Urinary bladder (tissue), 4 donors: ENCODE data around the gene MIOS. TPM values are rescaled to one million over a fixed set of nuclear protein-coding genes. Genes with fewer than 3 reads are reported as not detected.

ENCODE experiments used
- DNase-seq: peaks from one replicate; pipeline ENCODE4 v3.0.0-alpha.2; 2015; ENCODE audit errors: extremely low spot score
- H3K27ac ChIP-seq: one replicate; pipeline ENCODE4 v1.5.1; 2013; ENCODE audit warnings: low read depth, mild to moderate bottlenecking, moderate library complexity
- H3K36me3 ChIP-seq: one replicate; pipeline ENCODE4 v1.6.1; 2013; ENCODE audit warnings: mild to moderate bottlenecking, moderate library complexity; ENCODE audit not compliant: insufficient read depth
- H3K4me1 ChIP-seq: one replicate; pipeline ENCODE4 v1.6.1; 2013; ENCODE audit warnings: mild to moderate bottlenecking, moderate library complexity; ENCODE audit not compliant: insufficient read depth
- H3K4me3 ChIP-seq: one replicate; pipeline ENCODE4 v1.5.1; 2013; ENCODE audit warnings: low read depth, low read length
- WGBS: extraction: QIAGEN DNeasy Blood & Tissue Kit; methylation state at CpG from one replicate; pipeline ENCODE4 v1.1.7; 2013; 5-methylcytosine and 5-hydroxymethylcytosine counted together
- polyA plus RNA-seq: library from polyadenylated mRNA; stranded (reverse); fragments of 200-250 nt; gene quantifications from one replicate; pipeline ENCODE4 v1.2.3, GENCODE V29; 2013
- total RNA-seq: library from RNA; depleted of rRNA; stranded (reverse); fragments of >200 nt; gene quantifications from one replicate; pipeline ENCODE4 v1.2.3, GENCODE V29; 2014
- donor health status: healthy with polysubstance abuse.
- donor health status: healthy.

Gene MIOS
- total and polyA plus RNA-seq, 2 donors = 18.0 to 66.3 TPM

- Histone ChIP-seq H3K4me1 (no peaks in the 10 kb centered on the region), H3K36me3 (no peaks in the 10 kb centered on the region), H3K4me3 (no peak overlapping the region), H3K27ac (no peak overlapping the region)
- WGBS = 94% methylated on average over 1 of the region's 1 CpG
- DNase-seq = no peak
These were observed 53.6 kb downstream of the MIOS start for GRCh38 chr7:7620236-7620635.

DNA sequence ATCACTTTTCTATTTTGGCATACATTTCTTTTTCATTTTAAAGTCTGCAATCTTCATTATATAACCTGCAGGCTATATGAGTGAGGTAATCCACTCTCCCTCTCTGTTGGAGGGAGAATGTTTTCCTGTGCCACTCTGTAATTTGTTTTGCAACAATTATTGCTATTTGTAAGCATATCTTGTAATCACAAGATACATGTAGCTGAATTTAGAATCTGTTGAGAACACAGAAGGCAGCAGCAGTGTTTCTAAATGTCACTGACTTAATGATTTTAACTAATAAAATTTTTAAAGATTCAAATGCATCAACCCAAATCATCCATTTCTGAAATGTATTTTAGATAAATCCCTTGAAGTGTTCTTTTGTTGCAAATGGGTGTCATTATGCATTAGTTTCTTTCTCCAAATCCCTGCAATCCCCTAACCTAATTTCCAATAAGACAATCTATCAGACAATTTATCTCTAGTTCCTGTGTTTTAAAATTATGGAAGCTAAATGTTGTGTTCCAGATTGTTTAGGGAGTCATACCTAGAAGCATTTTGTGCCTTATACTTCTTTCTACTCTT lies 54.0 kb downstream of the MIOS start:
- H3K27ac ChIP-seq = no peak overlapping the region
- H3K4me3 ChIP-seq = no peak overlapping the region
- no peaks in the 10 kb centered on the region for H3K4me1 ChIP-seq
- H3K36me3 ChIP-seq = no peaks in the 10 kb centered on the region
- DNase-seq = no peak

DNA sequence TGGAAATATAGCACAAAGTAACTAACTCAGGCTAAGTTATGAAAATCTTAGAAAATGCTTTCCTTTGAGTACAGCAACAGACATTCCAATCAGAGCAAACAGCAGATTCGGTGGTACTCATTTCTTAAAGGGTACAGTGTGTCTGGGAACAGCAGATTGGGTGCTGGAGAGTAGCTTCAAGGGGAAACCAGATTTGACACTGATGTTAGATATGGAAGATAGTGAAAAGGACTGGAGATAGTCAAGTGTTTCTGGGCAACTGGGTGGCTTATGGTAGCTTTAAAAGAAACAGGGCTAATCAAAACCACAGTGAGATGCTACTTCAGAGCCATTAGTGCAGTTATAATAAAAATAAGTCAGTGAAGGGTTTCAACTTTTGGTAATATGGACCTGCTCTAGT lies 61.8 kb downstream of the MIOS start:
- no peak overlapping the region for H3K4me3 ChIP-seq
- no peak overlapping the region for H3K27ac ChIP-seq
- H3K36me3 ChIP-seq = no peaks in the 10 kb centered on the region
- DNase-seq = no peak
- H3K4me1 ChIP-seq = no peaks in the 10 kb centered on the region
- 79% methylated on average over 1 of the region's 1 CpG for WGBS

GRCh38 chr7:7630626-7631329 lies 64.1 kb downstream of the MIOS start:
- Histone ChIP-seq H3K4me1 (no peaks in the 10 kb centered on the region), H3K36me3 (no peaks in the 10 kb centered on the region), H3K27ac (no peak overlapping the region), H3K4me3 (no peak overlapping the region)
- DNase-seq = no peak
- 100% methylated on average over 1 of the region's 1 CpG for WGBS

DNA sequence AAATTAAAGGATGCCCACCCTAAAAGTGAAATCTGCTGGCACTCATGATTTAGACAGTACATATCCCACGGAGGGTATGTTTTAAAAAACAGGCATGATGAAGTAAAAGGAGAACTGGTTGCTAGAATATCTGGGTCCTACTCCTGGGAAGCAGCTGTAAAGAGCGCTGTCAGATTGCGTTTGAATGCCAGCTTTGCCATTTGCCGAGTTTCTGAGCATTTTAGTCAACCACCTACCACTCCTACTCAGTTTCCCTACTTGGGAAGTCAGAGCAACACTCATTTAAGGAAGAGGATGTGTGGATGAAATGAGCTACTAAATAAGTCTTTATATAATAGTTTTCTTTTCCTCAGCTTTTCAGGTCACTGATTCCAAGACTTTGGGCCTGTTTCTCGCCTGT lies 72.7 kb downstream of the MIOS start:
- Histone ChIP-seq H3K36me3 (no peaks in the 10 kb centered on the region), H3K4me3 (peak overlapping the region; percentile 73), H3K27ac (no peak overlapping the region), H3K4me1 (no peaks in the 10 kb centered on the region)
- DNase-seq = no peak
- WGBS = 22% methylated on average over 5 of the region's 5 CpGs

DNA sequence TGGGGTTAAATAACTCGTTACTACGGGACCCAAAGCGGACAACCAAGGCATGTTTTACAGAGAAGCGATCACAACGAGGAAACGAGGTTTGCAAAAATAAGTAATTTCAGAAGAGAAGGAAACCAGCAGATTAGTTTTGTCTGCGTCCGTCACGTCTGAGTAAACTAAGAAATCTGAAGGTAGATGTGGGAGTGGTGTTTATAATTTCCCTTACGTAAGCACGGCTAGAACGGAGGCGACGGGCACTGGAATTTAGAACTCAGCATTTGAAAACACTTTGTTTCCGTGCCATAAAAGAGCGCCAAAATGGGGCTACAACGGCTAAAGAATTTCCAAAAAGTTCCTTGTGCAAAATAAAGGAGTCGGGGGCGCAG lies 73.2 kb downstream of the MIOS start:
- Histone ChIP-seq H3K36me3 (no peaks in the 10 kb centered on the region), H3K4me1 (no peaks in the 10 kb centered on the region), H3K4me3 (peak overlapping the region; percentile 73), H3K27ac (peak overlapping the region; percentile 68)
- under 1% methylated on average over 19 of the region's 19 CpGs for WGBS
- DNase-seq = peak; percentile 23

- DNase-seq = peak; percentile 99
- H3K4me1 ChIP-seq = no peaks in the 10 kb centered on the region
- H3K4me3 ChIP-seq = peak within 1 kb of the TSS; percentile 73
- under 1% methylated on average over 68 of the region's 68 CpGs for WGBS
- peak within 1 kb of the TSS; percentile 68 for H3K27ac ChIP-seq
- no peaks in the 10 kb centered on the region for H3K36me3 ChIP-seq
These were observed 73.8 kb downstream of the MIOS start, which contains the start of gene UMAD1 for GRCh38 chr7:7640221-7641128. UMAD1 (plus strand) TSS chr7:7640752; CDS start chr7:7673372, 32,620 bp downstream.

DNA sequence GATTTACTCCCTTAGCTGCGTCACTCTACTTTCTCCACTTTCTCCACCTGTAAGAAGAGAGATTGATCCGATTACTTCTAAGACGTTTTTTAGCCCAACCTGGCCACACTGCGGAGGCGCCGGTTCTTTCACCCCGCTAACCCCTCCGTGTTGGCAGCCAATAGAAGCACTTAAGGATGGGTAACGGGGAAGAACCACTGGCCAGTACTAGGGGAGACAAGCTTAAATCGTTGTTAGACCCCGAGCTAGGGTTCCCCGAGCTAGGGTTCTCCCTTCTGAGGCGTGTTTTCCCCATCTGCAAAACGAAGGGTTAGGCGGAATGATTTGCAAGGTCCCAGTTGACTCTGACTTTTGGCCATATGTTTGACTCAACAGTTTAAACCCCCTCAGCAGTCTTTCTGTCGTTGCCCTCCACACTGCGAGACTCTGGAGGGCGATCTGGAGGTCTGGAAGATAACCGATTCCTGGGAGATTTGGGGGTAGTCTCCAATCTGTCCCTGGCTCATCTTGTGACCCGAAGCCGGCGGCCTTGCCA lies 74.5 kb downstream of the MIOS start:
- Histone ChIP-seq H3K27ac (peak overlapping the region; percentile 68), H3K36me3 (no peaks in the 10 kb centered on the region), H3K4me1 (no peaks in the 10 kb centered on the region), H3K4me3 (peak overlapping the region; percentile 73)
- no peak for DNase-seq
- 4% methylated on average over 22 of the region's 22 CpGs for WGBS

DNA sequence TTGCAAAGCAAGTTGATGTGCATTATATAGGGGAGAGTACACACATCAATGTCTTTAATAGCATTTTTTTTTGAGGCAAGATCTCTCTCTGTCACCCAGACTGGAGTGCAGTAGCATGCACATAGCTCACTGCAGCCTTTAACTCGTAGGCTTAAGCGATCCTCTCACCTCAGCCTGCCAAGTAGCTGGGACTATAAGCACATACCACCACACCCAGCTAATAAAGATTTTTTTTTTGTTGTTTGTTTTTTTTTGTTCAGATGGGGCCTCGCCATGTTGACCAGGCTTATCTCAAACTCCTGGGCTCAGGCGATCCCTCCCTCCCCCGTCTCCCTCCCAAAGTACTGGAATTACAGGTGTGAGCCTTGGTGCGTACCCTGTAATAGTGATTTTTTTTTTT lies 75.4 kb downstream of the MIOS start:
- no peak for DNase-seq
- 87% methylated on average over 6 of the region's 6 CpGs for WGBS
- no peaks in the 10 kb centered on the region for H3K36me3 ChIP-seq
- H3K4me3 ChIP-seq = no peak overlapping the region
- H3K27ac ChIP-seq = no peak overlapping the region
- H3K4me1 ChIP-seq = no peaks in the 10 kb centered on the region

- 68% methylated on average over 6 of the region's 6 CpGs for WGBS
- no peak for DNase-seq
- no peak overlapping the region for H3K27ac ChIP-seq
- no peak overlapping the region for H3K4me3 ChIP-seq
- H3K4me1 ChIP-seq = no peaks in the 10 kb centered on the region
- no peaks in the 10 kb centered on the region for H3K36me3 ChIP-seq
These were observed 80.9 kb downstream of the MIOS start for GRCh38 chr7:7647495-7648036.

DNA sequence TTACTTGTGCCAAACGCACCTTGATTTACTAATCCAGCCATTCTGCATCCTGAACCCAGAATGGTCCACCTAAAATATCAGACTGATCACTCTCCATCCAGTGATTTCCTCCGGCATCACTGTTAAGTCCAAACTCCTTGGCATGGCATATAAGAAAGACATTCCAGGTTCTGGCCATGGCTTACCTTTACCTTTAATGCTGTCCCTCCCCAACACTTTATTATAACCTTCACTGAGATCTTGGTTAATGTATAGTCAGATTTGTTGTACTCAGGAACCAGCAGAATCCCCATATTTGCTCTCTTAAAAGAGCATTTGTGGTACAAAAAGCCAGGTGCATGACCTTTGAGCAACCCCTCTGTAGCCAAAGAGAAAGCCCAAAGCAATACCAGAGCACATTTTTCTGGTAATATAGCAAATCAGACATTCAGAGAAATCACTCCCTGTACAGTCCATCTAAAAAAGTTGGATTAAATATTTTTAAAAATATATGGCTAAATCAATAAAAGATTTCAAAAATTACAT lies 84.1 kb downstream of the MIOS start:
- WGBS = 95% methylated on average over 2 of the region's 2 CpGs
- no peaks in the 10 kb centered on the region for H3K4me1 ChIP-seq
- H3K27ac ChIP-seq = no peak overlapping the region
- no peak overlapping the region for H3K4me3 ChIP-seq
- H3K36me3 ChIP-seq = no peaks in the 10 kb centered on the region
- no peak for DNase-seq

GRCh38 chr7:7651479-7651878 lies 84.8 kb downstream of the MIOS start:
- no peak for DNase-seq
- Histone ChIP-seq H3K27ac (no peak overlapping the region), H3K4me3 (no peak overlapping the region), H3K4me1 (no peaks in the 10 kb centered on the region), H3K36me3 (no peaks in the 10 kb centered on the region)
- WGBS = 78% methylated on average over 3 of the region's 3 CpGs

GRCh38 chr7:7652798-7653540 lies 86.3 kb downstream of the MIOS start:
- 62% methylated on average over 1 of the region's 1 CpG for WGBS
- Histone ChIP-seq H3K36me3 (no peaks in the 10 kb centered on the region), H3K4me3 (no peak overlapping the region), H3K4me1 (no peaks in the 10 kb centered on the region), H3K27ac (no peak overlapping the region)
- DNase-seq = no peak
